Nephron progenitor cell (in vitro differentiated cells): ENCODE data around the gene PLXDC1.

Experiments used
- DNase-seq: peaks from one replicate; pipeline ENCODE4 v3.0.0; 2021
- H3K27ac Mint-ChIP-seq: 2 replicates; pipeline ENCODE4 v1.8.0; 2021; ENCODE audit warnings: mild to moderate bottlenecking, moderate library complexity, mixed read lengths
- H3K27me3 Mint-ChIP-seq: 2 replicates; pipeline ENCODE4 v1.8.0; 2021; ENCODE audit warnings: mild to moderate bottlenecking, low read depth, mixed read lengths; ENCODE audit not compliant: poor library complexity
- H3K36me3 Mint-ChIP-seq: 2 replicates; pipeline ENCODE4 v1.8.0; 2021; ENCODE audit warnings: low read depth, mixed read lengths
- H3K4me1 Mint-ChIP-seq: 2 replicates; pipeline ENCODE4 v1.8.0; 2021; ENCODE audit warnings: mixed read lengths
- H3K4me3 Mint-ChIP-seq: 2 replicates; pipeline ENCODE4 v1.8.0; 2021; ENCODE audit warnings: mild to moderate bottlenecking, moderate library complexity, mixed read lengths
- H3K9me3 Mint-ChIP-seq: 2 replicates; pipeline ENCODE4 v1.8.0; 2021; ENCODE audit warnings: mild to moderate bottlenecking, moderate library complexity, mixed read lengths
- CTCF ChIP-seq: fragments of 200-600 bp; sonication (generic); IDR thresholded peaks from 2 replicates; pipeline ENCODE4 v1.5.0; 2021; ENCODE audit warnings: antibody characterized with exemption

Gene PLXDC1

GRCh38 chr17:39090400-39090799 is 61.0 kb downstream of the PLXDC1 start:
- H3K4me3 Mint-ChIP-seq, result no peak overlapping the region
- H3K27me3 Mint-ChIP-seq, result peaks cover 10% of the 10 kb centered on the region
- no peak overlapping the region for H3K27ac Mint-ChIP-seq
- no peak for TF ChIP-seq CTCF
- H3K4me1 Mint-ChIP-seq, result peaks cover 33% of the 10 kb centered on the region
- DNase-seq, result no peak
- H3K36me3 Mint-ChIP-seq, result no peaks in the 10 kb centered on the region
- no peaks in the 10 kb centered on the region for H3K9me3 Mint-ChIP-seq

GRCh38 chr17:39084558-39084957 is 66.9 kb downstream of the PLXDC1 start:
- Mint-ChIP-seq H3K27me3 (peaks cover 4% of the 10 kb centered on the region), H3K36me3 (no peaks in the 10 kb centered on the region), H3K27ac (no peak overlapping the region), H3K4me3 (no peak overlapping the region), H3K4me1 (peaks cover 44% of the 10 kb centered on the region), H3K9me3 (no peaks in the 10 kb centered on the region)
- no peak for TF ChIP-seq CTCF
- DNase-seq, result no peak

GRCh38 chr17:39083270-39083669 is 68.2 kb downstream of the PLXDC1 start:
- TF ChIP-seq CTCF, result no peak
- H3K27me3 Mint-ChIP-seq, result peaks cover 3% of the 10 kb centered on the region
- H3K27ac Mint-ChIP-seq, result no peak overlapping the region
- no peak for DNase-seq
- no peak overlapping the region for H3K4me3 Mint-ChIP-seq
- no peaks in the 10 kb centered on the region for H3K36me3 Mint-ChIP-seq
- no peaks in the 10 kb centered on the region for H3K9me3 Mint-ChIP-seq
- peaks cover 44% of the 10 kb centered on the region for H3K4me1 Mint-ChIP-seq

- H3K4me3 Mint-ChIP-seq, result no peak overlapping the region
- H3K36me3 Mint-ChIP-seq, result no peaks in the 10 kb centered on the region
- no peak for DNase-seq
- H3K4me1 Mint-ChIP-seq, result peaks cover 44% of the 10 kb centered on the region
- peaks cover 3% of the 10 kb centered on the region for H3K27me3 Mint-ChIP-seq
- H3K27ac Mint-ChIP-seq, result no peak overlapping the region
- no peak for TF ChIP-seq CTCF
- no peaks in the 10 kb centered on the region for H3K9me3 Mint-ChIP-seq
Measured at GRCh38 chr17:39082482-39082881, 69.0 kb downstream of the PLXDC1 start.

- no peak overlapping the region for H3K27ac Mint-ChIP-seq
- DNase-seq, result no peak
- H3K4me1 Mint-ChIP-seq, result peaks cover 44% of the 10 kb centered on the region
- no peak overlapping the region for H3K4me3 Mint-ChIP-seq
- no peaks in the 10 kb centered on the region for H3K36me3 Mint-ChIP-seq
- no peak for TF ChIP-seq CTCF
- H3K27me3 Mint-ChIP-seq, result peaks cover 3% of the 10 kb centered on the region
- no peaks in the 10 kb centered on the region for H3K9me3 Mint-ChIP-seq
Measured at GRCh38 chr17:39081851-39082250, 69.6 kb downstream of the PLXDC1 start.

GRCh38 chr17:39080421-39081078 is 70.9 kb downstream of the PLXDC1 start:
- H3K36me3 Mint-ChIP-seq, result no peaks in the 10 kb centered on the region
- H3K4me1 Mint-ChIP-seq, result peaks cover 44% of the 10 kb centered on the region
- TF ChIP-seq CTCF, result no peak
- no peaks in the 10 kb centered on the region for H3K9me3 Mint-ChIP-seq
- DNase-seq, result no peak
- no peak overlapping the region for H3K4me3 Mint-ChIP-seq
- peaks cover 3% of the 10 kb centered on the region for H3K27me3 Mint-ChIP-seq
- H3K27ac Mint-ChIP-seq, result no peak overlapping the region
